HG03095 (cell line): ENCODE results near the gene PSMB7.

Experiments used
- ATAC-seq: cut with Tn5 transposase; IDR thresholded peaks from one replicate; pipeline ENCODE4 v1.9.1; 2021; ENCODE audit warnings: moderate library complexity; ENCODE audit not compliant: unreplicated experiment

PSMB7 gene

GRCh38 chr9:124304285-124304684 lies 111.0 kb downstream of the PSMB7 start:
- no peak for ATAC-seq

GRCh38 chr9:124303762-124304161 lies 111.5 kb downstream of the PSMB7 start:
- no peak for ATAC-seq
